Erythroblast (primary cell): Measurements from ENCODE around the gene SWI5.

Source experiments
- GATA1 ChIP-seq: IDR thresholded peaks from 2 replicates; pipeline ENCODE4 v1.6.1; 2011; ENCODE audit warnings: low read depth, mild to moderate bottlenecking, control low read depth, low read length, moderate library complexity
- POLR2A ChIP-seq: IDR thresholded peaks from 2 replicates; pipeline ENCODE4 v1.6.1; 2011; ENCODE audit warnings: mild to moderate bottlenecking, low read length

GRCh38 chr9:128316421-128316820 is 40.3 kb downstream of the SWI5 start:
- TF ChIP-seq POLR2A (no peak), GATA1 (no peak)
